HFF-Myc (cell line): ENCODE results near the gene PLCD1.
"Not testable (repeated sequence)": the region's sequence is repeated elsewhere in the genome, so short reads cannot be mapped to it uniquely, and the experiment has no call there.

Source experiments
- DNase-seq: peaks from one replicate; pipeline ENCODE4 v3.0.0-alpha.2; 2011; ENCODE audit warnings: low read depth; ENCODE audit errors: extremely low read depth
- H3K4me3 ChIP-seq: replicated peaks from 2 replicates; pipeline ENCODE4 v1.5.1; 2011; ENCODE audit warnings: low read depth, mild to moderate bottlenecking, control low read depth, low read length
- TF ChIP-seq, protein P1 (sequence below): IDR thresholded peaks from 2 replicates; pipeline ENCODE4 v1.5.1; 2012; ENCODE audit warnings: mild to moderate bottlenecking, low read depth, low read length, control low read depth; ENCODE audit errors: missing control alignments

PLCD1 gene

DNA sequence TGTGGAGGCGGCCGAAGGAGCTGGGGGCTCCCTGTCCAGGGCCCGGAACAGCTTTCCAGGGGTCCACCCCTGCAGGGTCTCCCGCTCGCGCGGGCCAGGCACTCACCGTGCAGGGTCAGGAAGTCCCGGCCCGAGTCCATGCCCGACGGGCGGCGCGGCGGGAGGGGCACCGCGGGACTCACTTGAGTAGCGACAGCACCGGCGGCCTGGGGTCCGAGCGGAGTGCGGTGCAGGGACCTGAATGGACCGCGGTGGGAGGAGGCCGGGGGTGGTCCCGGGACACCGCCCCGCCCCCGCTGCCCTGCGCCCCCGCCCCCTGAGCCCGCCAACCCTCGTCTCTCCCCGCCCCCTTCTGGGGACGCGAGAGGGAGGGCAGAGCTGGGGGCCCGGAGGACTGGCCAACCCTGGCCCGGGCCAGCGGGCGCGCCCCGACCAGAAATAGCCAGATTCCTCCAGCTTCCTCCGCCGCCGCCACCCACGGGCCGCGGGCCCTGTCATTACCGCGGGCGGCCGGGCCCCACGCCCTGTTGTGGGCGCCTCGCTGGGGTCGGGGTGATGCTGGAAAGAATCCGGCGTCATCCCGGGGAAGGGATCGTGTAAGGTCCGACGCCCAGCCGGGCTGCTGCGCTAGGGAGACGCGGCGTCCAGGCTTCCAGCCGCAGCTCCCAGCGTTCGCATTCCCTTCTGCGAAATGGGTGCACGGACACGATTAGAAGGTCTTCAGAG lies at the start of gene PLCD1:
PLCD1 (minus strand) TSS at position 243 of the 726 bp plus-strand sequence; CDS start at position 140, 103 bp downstream.
- DNase-seq: no peak
- peak within 1 kb of the TSS; percentile 42 for H3K4me3 ChIP-seq
- TF ChIP-seq, protein P1, sequence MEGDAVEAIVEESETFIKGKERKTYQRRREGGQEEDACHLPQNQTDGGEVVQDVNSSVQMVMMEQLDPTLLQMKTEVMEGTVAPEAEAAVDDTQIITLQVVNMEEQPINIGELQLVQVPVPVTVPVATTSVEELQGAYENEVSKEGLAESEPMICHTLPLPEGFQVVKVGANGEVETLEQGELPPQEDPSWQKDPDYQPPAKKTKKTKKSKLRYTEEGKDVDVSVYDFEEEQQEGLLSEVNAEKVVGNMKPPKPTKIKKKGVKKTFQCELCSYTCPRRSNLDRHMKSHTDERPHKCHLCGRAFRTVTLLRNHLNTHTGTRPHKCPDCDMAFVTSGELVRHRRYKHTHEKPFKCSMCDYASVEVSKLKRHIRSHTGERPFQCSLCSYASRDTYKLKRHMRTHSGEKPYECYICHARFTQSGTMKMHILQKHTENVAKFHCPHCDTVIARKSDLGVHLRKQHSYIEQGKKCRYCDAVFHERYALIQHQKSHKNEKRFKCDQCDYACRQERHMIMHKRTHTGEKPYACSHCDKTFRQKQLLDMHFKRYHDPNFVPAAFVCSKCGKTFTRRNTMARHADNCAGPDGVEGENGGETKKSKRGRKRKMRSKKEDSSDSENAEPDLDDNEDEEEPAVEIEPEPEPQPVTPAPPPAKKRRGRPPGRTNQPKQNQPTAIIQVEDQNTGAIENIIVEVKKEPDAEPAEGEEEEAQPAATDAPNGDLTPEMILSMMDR: no peak

DNA sequence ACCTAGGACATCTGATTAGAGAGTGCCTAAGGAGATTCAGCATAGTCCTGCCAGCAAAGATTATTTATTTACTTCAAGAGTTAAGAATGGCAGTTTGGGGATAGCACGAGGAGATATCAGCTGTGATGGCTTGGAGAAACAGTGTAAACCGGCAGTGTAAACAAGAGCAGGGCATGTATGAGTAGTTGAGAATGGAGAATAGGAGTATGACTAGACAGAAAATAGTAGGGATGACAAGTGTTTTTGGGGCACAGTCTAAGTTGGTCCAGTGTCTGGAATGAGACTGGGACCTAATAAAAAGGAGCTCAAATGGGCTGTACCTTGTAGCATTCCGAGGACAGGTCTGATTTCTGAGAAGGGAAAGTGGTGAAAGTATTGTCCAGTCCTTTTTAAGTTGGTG lies 47.6 kb upstream of the PLCD1 start:
- H3K4me3 ChIP-seq, DNase-seq: not testable (repeated sequence)

DNA sequence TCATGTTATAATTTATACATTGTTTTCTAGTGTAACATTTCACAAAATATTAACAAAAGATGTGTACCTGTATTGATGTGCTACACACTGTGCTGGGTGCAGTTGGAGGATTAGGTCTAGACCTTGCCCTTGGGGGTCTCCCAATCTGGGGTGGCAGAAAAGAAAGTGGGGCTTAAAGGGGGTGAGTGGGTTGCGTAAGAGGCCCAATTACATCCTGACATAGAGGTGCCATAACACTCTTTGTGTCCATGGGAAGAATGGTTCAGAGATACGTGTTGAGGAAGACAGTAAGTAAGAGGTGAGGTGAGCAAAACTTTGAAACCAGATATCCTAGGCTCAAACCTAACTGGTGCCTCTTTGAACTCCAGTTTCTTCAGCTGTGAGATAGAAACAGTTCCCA lies 40.6 kb upstream of the PLCD1 start:
- TF ChIP-seq, protein P1: no peak
- no peak for DNase-seq
- no peak overlapping the region for H3K4me3 ChIP-seq

DNA sequence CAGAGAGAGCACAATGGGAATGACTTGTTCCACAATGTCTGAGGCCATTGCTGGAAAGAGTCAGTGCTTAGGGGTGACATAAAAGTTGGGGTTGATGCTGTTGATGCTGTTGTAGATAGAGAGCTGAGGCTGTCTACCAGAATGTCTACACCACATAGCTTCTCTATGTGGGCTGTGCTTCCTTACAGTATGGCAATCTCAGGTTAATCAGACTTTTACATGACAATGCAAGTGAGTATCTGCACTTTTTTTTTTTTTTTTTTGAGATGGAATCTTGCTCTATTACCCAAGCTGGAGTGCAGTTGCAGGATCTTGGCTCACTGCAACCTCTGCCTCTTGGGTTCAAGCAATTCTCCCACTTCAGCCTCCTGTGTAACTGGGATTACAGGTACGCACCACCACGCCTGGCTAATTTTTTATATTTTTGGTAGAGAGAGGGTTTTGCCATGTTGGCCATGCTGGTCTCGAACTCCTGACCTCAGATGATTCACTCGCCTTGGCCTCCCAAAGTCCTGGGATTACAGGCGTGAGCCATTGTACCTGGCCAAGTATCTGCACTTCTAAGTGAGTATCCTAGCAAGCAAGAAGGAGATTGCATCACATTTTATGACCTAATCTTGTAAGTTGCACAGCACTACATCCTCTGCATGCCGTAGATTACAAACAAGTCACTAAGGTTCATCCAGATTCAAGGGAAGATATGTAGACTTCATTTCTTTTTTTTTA lies 38.2 kb upstream of the PLCD1 start:
- TF ChIP-seq, protein P1: no peak
- DNase-seq: no peak
- H3K4me3 ChIP-seq: no peak overlapping the region

DNA sequence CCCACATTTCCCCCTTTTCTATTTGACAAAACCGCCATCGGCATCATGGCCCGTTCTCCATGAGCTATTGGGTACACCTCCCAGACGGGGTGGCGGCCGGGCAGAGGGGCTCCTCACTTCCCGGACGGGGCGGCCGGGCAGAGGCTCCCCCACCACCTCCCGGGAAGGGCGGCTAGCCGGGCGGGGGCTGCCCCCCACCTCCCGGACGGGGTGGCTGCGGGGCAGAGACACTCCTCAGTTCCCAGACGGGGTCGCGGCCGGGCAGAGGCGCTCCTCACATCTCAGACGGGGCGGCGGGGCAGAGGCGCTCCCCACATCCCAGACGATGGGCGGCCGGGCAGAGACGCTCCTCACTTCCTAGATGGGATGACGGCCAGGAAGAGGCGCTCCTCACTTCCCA lies 35.0 kb upstream of the PLCD1 start:
- not testable (repeated sequence) for H3K4me3 ChIP-seq, DNase-seq

DNA sequence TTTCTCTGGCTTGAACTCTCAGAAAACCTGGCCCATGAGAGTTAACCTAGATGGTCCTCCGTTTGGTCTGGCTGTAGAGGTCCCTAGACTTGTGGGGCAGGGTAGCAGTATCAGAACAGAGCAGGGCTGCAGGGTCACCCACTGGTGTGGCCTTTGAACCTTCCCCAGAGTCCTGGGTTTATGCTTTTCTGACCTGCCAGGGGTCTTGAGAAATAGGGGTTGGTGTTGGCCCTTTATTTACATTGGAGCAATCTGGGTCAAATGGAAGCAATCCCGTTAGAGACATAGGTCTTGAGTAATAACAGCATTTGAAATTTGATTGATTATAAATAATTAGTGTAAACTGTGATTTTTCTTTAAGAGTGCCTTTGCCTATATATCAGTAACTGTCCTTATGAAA lies 33.4 kb upstream of the PLCD1 start:
- DNase-seq: no peak
- TF ChIP-seq, protein P1: no peak
- H3K4me3 ChIP-seq: no peak overlapping the region

DNA sequence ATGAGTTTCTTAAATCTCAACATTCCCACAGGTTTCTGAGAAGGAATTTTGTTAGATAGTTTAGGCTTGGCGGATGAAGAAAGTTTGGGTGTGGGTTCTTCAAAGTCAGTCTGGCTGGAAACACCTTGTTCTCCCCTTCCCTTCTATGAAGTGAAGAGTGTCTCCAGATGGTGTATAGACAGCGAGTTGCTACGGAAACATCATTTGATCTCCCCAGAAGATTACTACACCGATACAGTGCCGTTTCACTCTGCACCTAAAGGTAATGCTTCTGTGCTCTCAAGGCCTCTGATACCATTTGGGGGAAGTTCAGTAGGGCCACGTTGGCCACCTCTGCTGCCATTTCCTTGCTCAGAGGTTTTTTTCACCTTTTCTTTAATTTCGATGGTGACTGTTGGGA lies 30.1 kb upstream of the PLCD1 start:
- no peak for DNase-seq
- TF ChIP-seq, protein P1: no peak

More for the DNA sequence above, 30.1 kb upstream of the PLCD1 start:
- no peak overlapping the region for H3K4me3 ChIP-seq
